Activated T-helper 2 cell treated with anti-CD3 and anti-CD28 coated beads, Interferon-gamma antibody, Interleukin-2, Interleukin-4, amounts not matched to agents 10 μg/mL and 5 μg/mL and 100 μg/mL, durations not matched to agents 14 hours and 24 hours and 36 hours (primary cell): ENCODE results near the gene CACNA2D4. TPM values are rescaled to one million over a fixed set of nuclear protein-coding genes. Genes with fewer than 3 reads are reported as not detected.

ENCODE experiments used
- DNase-seq: peaks from one replicate; pipeline ENCODE4 v3.0.0; 2021; ENCODE audit warnings: low spot score
- H3K27ac Mint-ChIP-seq: one replicate; pipeline ENCODE4 v1.8.0; 2021; ENCODE audit warnings: mixed read lengths
- H3K27me3 Mint-ChIP-seq: one replicate; pipeline ENCODE4 v1.8.0; 2021; ENCODE audit warnings: low read depth, mixed read lengths
- H3K36me3 Mint-ChIP-seq: one replicate; pipeline ENCODE4 v1.8.0; 2021; ENCODE audit warnings: low read depth, mixed read lengths
- H3K4me1 Mint-ChIP-seq: one replicate; pipeline ENCODE4 v1.8.0; 2021; ENCODE audit warnings: low read depth, mixed read lengths
- H3K4me3 Mint-ChIP-seq: one replicate; pipeline ENCODE4 v1.8.0; 2021; ENCODE audit warnings: low read depth, mild to moderate bottlenecking, moderate library complexity, mixed read lengths
- H3K9me3 Mint-ChIP-seq: one replicate; pipeline ENCODE4 v1.8.0; 2021; ENCODE audit warnings: mixed read lengths
- intact Hi-C: fragments of 100-400 bp; cut with micrococcal nuclease; formaldehyde crosslinking; loops from one replicate; pipeline ENCODE4 v1.15.1; 2023
- total RNA-seq: library from RNA; stranded (reverse); gene quantifications from 2 replicates; pipeline ENCODE4 v1.2.3, GENCODE V29; 2022

The CACNA2D4 gene
- total RNA-seq, 1 donor from 2014 or later: 10.0 TPM

DNA sequence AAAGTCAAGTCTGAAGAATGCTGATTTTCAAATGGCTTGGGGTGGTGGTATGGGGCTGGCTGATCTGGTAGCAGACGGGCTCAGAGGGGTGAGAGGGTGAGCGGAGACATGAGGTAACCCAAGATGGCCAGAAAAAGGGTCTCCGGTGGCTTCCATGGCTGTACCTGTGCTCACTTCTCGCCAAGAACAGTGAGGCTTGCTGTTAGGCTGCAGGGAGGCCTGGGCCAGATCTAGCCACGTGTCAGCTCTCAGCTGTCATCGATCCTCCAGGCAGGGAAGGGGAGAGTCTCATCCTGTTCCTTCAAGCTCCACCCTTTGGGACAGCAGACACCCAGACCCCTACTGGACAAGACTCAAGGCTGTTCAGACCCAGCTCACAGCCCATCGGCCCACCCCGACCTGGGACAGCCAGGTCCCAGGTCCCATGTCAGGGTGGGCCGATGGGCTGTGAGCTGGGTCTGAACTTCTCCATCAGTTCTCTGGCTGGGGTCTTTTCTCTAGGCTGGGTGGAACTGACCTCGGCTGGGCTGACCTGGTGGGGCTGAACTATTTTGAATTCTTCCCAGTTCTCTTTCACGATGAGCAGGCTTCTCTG is 89.0 kb downstream of the CACNA2D4 start:
- Mint-ChIP-seq H3K27me3 (peaks cover 11% of the 10 kb centered on the region), H3K27ac (no peak overlapping the region), H3K4me1 (no peaks in the 10 kb centered on the region)

DNA sequence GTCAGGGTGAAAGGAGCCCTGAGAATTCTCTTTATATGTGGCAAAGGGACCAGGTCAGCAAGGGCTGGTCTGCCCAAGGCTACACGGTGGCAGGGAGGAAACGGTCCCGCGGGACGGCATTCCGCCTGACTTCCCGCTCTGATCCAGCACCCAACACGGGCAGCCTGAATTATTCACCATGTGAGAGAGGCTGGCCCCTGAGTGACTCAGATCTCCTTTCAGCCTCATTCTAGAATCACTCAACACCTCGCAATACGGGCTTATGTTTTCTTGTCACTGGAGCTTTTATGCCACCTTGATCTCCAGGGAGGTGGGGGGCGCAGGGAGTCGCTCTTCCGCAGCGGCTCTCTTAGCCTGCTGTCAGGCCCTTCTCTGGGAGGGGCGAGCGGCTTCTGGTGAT is 89.6 kb downstream of the CACNA2D4 start:
- no peaks in the 10 kb centered on the region for H3K36me3 Mint-ChIP-seq
- no peaks in the 10 kb centered on the region for H3K4me1 Mint-ChIP-seq
- intact Hi-C loops: no loop called here
- no peaks in the 10 kb centered on the region for H3K9me3 Mint-ChIP-seq
- no peak overlapping the region for H3K27ac Mint-ChIP-seq
- DNase-seq: no peak
- no peak overlapping the region for H3K4me3 Mint-ChIP-seq
- H3K27me3 Mint-ChIP-seq: peaks cover 11% of the 10 kb centered on the region

More for the DNA sequence above, 89.0 kb downstream of the CACNA2D4 start:
- intact Hi-C loops: no loop called here
- DNase-seq: no peak
- H3K36me3 Mint-ChIP-seq: no peaks in the 10 kb centered on the region
- no peaks in the 10 kb centered on the region for H3K9me3 Mint-ChIP-seq
- H3K4me3 Mint-ChIP-seq: no peak overlapping the region

DNA sequence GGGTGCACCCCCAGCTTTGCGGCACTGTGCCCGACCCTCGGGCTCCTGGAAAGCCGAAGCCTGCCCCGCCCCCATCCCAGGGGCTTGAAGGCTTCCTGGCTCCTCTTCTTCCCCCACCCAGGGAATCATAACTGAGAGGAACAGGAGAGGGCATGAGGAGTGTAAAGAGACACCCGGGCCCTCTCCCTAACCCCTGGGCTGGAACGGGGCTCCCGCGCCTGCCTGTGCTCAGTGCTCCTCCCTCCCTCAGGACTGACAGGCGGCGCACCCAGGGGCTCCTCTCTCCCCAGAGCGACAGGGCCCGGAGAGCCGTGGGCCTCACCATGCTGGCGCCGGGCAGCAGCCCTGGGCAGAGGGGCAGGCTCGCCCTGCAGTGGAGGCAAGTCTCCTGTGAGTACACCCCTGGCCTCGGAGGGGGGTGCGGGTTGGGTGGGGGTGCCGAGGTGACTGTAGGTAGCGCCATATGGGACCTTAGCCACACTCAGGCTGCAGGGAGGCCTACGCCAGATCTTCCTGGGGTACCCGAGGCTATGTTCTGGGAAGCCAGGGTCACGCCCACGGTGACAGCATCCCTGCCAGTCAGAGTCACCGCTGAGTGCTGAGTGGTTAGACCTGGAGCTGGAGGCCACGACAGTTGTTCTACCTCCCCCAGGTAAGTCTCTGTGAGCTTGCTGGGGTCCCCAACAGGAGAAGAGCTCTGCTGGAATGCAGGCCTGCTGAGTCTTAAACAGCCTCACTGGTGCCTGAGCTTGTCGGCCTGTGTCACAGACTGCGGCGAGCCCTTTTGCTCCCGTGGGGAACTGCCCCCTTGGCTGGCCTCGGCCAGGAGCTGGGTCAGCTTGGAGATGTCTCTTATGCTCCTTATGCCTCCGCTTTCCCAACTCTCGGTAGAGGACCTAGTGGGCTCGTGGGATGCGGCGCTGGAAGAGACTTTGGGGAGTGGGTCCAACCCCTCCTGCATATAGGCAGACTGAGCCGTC is 90.3 kb downstream of the CACNA2D4 start:
- H3K9me3 Mint-ChIP-seq: no peaks in the 10 kb centered on the region
- H3K27me3 Mint-ChIP-seq: peaks cover 11% of the 10 kb centered on the region
- DNase-seq: no peak
- H3K4me3 Mint-ChIP-seq: no peak overlapping the region
- intact Hi-C loops: no loop called here
- H3K27ac Mint-ChIP-seq: no peak overlapping the region
- H3K36me3 Mint-ChIP-seq: no peaks in the 10 kb centered on the region
- H3K4me1 Mint-ChIP-seq: no peaks in the 10 kb centered on the region

DNA sequence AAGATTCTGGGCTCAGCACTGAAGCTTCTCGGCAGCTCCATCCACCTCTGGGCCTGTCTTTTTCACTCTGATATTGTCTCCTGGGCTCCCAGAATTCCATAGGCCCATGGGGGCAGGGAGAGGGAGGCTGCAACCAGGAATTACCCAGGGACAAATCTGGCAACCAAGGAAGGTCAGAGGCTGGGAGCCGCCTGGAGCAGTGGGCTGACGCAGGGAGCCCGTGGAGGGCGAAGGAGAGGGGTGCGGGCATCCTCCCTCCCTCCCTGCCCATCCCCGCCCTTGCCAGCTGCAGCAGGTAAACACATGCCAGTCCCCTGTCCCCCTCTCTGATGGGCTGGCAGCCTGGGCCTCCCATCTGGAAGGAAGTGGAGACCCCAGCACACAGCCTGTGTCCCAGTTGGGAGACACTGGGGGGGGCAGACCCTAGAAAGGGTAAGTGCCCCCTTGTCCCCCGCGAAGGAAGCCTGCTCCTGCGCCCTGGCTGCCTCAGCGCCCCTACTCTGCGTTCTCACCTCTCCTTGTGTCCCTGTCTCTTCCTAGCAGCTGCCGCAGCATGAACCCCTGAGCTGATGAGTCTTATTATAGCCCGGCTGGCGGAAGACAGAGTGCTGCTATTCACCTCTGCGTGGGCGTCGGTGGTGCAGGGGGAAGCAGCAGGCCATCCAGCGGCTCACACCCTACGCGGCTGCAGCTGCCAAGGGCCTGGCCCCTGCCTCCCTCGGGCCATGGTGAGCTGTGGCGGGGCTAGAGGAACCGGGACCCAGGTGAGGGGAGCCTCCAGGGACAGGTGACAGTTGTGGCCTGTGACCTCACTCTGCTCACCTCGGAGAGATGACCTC is 91.4 kb downstream of the CACNA2D4 start:
- no peak for DNase-seq
- intact Hi-C loops: no loop called here
- no peak overlapping the region for H3K4me3 Mint-ChIP-seq
- H3K27ac Mint-ChIP-seq: no peak overlapping the region
- peaks cover 13% of the 10 kb centered on the region for H3K27me3 Mint-ChIP-seq
- H3K4me1 Mint-ChIP-seq: no peaks in the 10 kb centered on the region
- H3K36me3 Mint-ChIP-seq: no peaks in the 10 kb centered on the region
- no peaks in the 10 kb centered on the region for H3K9me3 Mint-ChIP-seq

DNA sequence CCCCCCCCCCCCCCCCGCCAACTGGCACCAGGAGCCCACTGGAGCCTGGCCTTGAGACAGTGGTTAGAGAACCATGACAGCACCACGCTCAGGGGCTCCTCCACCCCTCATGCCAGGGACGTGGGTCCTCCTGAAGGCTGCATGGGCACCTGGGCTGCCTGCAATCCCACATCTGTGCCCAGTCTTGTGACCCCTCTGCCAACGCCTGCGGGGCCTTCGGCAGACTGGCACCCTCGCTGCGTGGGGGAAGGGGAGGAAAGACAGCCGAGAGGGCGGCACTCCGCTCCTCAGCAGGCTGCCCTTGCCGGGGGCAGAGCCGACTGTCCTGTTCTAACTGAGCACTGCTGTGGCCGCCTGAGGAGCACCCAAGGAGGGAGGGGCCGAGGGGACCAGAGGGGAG is 92.1 kb downstream of the CACNA2D4 start:
- no peak overlapping the region for H3K4me3 Mint-ChIP-seq
- H3K27me3 Mint-ChIP-seq: peaks cover 8% of the 10 kb centered on the region
- no peak for DNase-seq
- no peak overlapping the region for H3K27ac Mint-ChIP-seq
- no peaks in the 10 kb centered on the region for H3K9me3 Mint-ChIP-seq
- intact Hi-C loops: no loop called here
- no peaks in the 10 kb centered on the region for H3K36me3 Mint-ChIP-seq
- H3K4me1 Mint-ChIP-seq: no peaks in the 10 kb centered on the region

DNA sequence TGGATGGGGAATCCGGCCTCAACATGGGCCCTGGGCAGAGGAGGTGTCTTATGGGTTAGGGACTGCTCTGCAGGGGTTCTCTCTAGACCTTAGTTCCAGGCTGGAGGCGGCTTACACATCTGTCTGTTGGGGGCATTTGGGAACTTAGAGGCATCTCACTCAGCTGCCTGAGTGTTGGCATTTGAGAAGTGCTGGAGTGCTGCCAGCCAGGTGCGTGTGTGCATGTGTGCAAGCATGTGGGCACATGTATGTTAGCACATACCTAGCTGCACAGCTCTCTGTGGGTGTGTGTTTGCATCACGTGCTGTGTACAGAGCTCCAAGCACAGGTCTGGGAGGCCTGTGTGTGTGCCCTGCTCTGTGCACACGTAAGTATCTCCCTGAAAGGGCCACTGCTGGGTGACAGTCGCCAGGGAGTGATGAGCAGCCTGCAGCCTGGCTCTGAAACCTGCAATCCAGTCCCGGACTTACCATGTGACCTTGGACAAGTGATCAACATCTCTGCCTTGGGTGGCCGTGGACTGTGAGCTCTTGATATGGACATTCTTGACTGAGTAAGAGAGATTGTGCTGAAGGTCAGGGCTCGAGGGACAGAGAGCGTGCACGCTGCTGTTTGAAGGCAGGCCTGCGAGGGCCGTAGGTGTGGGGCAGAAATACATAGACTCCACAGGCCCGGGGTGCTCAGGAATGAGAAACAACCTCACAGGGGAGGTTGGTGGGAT is 92.9 kb downstream of the CACNA2D4 start:
- no peak overlapping the region for H3K4me3 Mint-ChIP-seq
- H3K27me3 Mint-ChIP-seq: peaks cover 10% of the 10 kb centered on the region
- H3K4me1 Mint-ChIP-seq: no peaks in the 10 kb centered on the region
- H3K36me3 Mint-ChIP-seq: no peaks in the 10 kb centered on the region
- no peak for DNase-seq
- H3K9me3 Mint-ChIP-seq: no peaks in the 10 kb centered on the region
- H3K27ac Mint-ChIP-seq: no peak overlapping the region
- intact Hi-C loops: no loop called here

DNA sequence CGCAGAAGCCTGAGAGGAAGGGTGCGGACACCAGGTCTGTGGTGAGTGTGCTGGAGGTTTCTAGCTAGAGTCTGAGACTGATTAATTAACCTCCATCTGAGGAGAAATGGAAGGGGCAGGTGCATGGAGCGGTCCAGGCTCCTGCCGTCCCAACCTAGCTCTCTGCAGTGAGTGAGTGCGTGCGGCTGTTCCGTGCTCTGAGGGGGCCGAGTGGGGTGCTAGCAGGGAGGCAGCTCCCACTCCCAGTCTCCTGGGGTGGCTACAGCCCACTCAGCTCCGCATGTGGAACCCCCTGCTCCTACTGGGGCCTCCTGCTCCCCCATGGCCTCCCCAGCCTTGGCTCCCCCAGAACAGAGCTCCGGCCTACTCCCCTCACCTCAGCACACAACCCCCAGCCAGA is 95.2 kb downstream of the CACNA2D4 start:
- Mint-ChIP-seq H3K27me3 (peaks cover 27% of the 10 kb centered on the region), H3K27ac (no peak overlapping the region), H3K4me1 (peaks cover 2% of the 10 kb centered on the region), H3K36me3 (no peaks in the 10 kb centered on the region), H3K4me3 (no peak overlapping the region), H3K9me3 (no peaks in the 10 kb centered on the region)
- intact Hi-C loops: no loop called here
- DNase-seq: no peak

DNA sequence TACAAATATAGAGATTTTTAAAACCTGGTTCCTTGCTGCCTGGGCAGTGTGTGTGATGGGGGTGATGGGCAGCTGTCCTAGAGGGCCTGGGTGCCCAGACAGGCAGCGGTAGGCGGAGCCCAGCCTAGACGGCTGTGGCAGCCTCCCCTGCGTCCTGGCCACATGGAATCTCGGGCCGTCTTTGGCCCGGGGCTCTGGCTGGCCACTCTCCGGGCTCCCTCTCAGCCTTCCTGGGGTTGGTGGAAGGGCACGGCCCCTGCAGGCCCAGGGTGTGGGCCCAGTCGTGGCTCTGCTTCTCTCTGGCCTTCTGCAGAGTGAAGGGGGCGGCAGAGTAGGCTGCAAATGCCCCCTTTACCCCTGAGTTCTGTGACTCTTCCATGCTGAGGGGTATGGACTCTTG is 95.8 kb downstream of the CACNA2D4 start:
- Mint-ChIP-seq H3K9me3 (no peaks in the 10 kb centered on the region), H3K27me3 (peaks cover 27% of the 10 kb centered on the region), H3K4me1 (peaks cover 2% of the 10 kb centered on the region), H3K36me3 (no peaks in the 10 kb centered on the region), H3K27ac (no peak overlapping the region), H3K4me3 (no peak overlapping the region)
- intact Hi-C loops: no loop called here
- no peak for DNase-seq

DNA sequence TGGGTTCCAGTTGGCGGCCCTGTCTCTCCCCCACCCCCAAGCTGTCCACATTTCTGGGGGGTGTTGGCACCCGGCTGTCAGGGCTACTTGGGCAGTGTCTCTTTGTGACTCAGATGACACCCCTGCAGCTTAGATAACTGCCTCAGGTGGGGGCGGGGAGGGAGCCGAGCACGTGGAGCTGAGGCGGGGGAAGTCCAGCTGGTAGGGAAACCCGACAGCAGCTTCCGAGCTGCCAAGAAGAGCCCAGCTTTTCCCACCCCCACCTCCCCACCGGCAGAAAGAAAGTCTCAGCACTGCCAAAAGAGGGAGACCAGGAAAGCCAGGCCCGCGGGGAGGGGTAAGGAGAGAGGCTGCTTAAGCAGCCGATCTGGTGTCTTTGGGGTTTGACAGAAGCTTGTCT is 96.6 kb downstream of the CACNA2D4 start:
- peaks cover 27% of the 10 kb centered on the region for H3K27me3 Mint-ChIP-seq
- intact Hi-C loops: no loop called here
- H3K4me3 Mint-ChIP-seq: no peak overlapping the region
- no peaks in the 10 kb centered on the region for H3K9me3 Mint-ChIP-seq
- no peak overlapping the region for H3K27ac Mint-ChIP-seq
- DNase-seq: no peak
- H3K36me3 Mint-ChIP-seq: no peaks in the 10 kb centered on the region
- peaks cover 2% of the 10 kb centered on the region for H3K4me1 Mint-ChIP-seq

DNA sequence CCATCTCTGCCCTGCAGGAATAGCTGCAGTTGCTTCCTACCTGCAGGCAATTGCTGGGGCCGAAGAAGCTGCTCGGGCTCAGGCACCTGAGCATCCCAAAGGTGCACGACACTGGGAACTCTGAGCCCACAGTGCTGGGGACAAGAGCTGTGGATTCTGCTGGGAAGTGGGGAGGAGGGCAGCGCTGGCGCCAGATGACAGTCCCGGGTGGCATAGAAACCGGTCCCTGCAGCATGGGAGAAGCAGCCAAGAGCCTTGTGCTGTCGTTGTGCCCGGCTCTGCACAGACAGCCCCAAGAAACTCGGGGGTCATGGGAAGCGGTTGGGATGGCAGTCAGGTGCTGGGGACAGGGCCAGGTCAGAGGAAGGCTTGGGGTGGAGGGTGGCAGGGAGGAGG is 97.6 kb downstream of the CACNA2D4 start:
- Mint-ChIP-seq H3K4me3 (no peak overlapping the region), H3K36me3 (no peaks in the 10 kb centered on the region), H3K27ac (no peak overlapping the region), H3K4me1 (peaks cover 2% of the 10 kb centered on the region), H3K27me3 (peaks cover 30% of the 10 kb centered on the region), H3K9me3 (no peaks in the 10 kb centered on the region)
- intact Hi-C loops: no loop called here
- no peak for DNase-seq

DNA sequence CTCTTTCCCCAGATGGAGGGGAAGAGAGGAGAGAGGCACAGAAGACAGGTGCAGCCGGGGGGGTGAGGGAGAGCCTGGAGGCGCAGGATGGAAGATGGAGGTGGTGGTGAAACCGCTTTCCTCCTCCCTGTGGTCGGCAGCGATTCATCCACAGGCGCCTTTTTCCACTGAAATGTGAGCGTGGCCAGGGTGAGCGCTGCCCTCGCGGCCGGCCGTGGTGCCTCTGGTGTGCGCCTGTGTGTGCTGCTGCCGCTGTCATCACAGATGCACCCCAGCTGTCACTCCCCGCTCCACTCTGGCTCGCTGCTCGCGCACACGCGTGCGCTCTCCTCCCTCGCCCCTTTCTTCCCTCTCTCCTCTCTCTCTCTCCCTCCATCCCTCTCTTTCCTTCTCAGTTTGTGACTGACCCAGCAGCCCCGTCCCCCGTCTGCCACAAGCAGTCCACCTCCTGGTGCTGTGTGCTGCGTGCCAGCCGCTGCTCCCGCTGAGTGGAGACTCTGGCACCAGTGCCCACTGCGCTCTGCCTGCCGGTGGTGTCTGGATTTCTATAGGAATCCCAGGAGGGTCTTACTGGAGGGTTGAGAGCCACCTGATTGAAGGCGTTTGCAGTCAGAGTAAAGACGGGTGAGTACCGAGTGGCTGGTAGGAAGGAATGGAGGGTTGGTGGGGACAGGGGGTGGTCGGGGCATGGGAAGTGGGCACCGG is 98.1 kb downstream of the CACNA2D4 start, which contains the start of gene LRTM2:
TSS of gene LRTM2 (plus strand) at position 375 of the 705 bp plus-strand sequence. CDS start 7,584 bp downstream, outside the sequence.
- H3K4me3 Mint-ChIP-seq: no peak within 1 kb of the TSS
- H3K4me1 Mint-ChIP-seq: peaks cover 2% of the 10 kb centered on the region
- intact Hi-C loops: no loop called here
- peaks cover 32% of the 10 kb centered on the region for H3K27me3 Mint-ChIP-seq
- no peak for DNase-seq
- H3K27ac Mint-ChIP-seq: no peak within 1 kb of the TSS
- H3K9me3 Mint-ChIP-seq: no peaks in the 10 kb centered on the region
- no peaks in the 10 kb centered on the region for H3K36me3 Mint-ChIP-seq

DNA sequence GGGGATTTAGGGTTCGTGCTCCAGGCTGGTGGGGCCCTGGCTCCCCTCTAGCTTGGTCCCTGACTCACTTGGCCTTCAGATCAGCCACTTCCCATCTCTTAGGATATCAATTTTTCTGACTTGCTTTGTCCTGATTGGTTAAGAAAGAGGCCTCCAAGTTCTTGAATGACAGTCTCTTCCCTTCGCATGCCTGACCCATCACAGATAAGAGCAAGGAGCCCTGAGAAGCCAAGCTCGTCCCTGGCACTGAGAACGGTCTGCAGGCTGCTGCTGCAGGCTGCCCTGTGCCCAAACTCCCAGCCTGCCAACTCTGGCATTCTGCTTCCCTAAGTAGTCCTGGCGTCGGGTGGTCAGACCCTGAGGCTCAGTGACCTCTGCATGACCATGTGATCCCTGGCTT is 98.9 kb downstream of the CACNA2D4 start:
- no peak for DNase-seq
- Mint-ChIP-seq H3K36me3 (no peaks in the 10 kb centered on the region), H3K27me3 (peaks cover 36% of the 10 kb centered on the region), H3K9me3 (no peaks in the 10 kb centered on the region), H3K27ac (no peak overlapping the region), H3K4me1 (peaks cover 2% of the 10 kb centered on the region), H3K4me3 (no peak overlapping the region)
- intact Hi-C loops: no loop called here
